ENCODE measurements around the gene SGPP2.
A peak's percentile ranks its signal among the peaks of the same experiment; 100 is the strongest.
"Not testable (repeated sequence)": the region's sequence is repeated elsewhere in the genome, so short reads cannot be mapped to it uniquely, and the experiment has no call there.

The SGPP2 gene

GRCh38 chr2:222431869-222432268, 7.5 kb downstream of the SGPP2 start:
- Histone ChIP-seq H3K36me3 (ENCODE audit: low read depth) (no peaks in the 10 kb centered on the region), H3K4me3 (ENCODE audit: severe bottlenecking) (no peak overlapping the region), H3K27me3 (ENCODE audit: insufficient read depth, poor library complexity, severe bottlenecking) (no peaks in the 10 kb centered on the region), H3K4me1 (ENCODE audit: insufficient read depth, poor library complexity, severe bottlenecking) (peaks cover 6% of the 10 kb centered on the region), H3K9me3 (ENCODE audit: severe bottlenecking) (no peaks in the 10 kb centered on the region), H3K27ac (ENCODE audit: poor library complexity, severe bottlenecking) (no peak overlapping the region)
- ATAC-seq (ENCODE audit: low read depth) (no peak), DNase-seq (ENCODE audit: low spot score) (no peak)
- TF ChIP-seq, protein P1, sequence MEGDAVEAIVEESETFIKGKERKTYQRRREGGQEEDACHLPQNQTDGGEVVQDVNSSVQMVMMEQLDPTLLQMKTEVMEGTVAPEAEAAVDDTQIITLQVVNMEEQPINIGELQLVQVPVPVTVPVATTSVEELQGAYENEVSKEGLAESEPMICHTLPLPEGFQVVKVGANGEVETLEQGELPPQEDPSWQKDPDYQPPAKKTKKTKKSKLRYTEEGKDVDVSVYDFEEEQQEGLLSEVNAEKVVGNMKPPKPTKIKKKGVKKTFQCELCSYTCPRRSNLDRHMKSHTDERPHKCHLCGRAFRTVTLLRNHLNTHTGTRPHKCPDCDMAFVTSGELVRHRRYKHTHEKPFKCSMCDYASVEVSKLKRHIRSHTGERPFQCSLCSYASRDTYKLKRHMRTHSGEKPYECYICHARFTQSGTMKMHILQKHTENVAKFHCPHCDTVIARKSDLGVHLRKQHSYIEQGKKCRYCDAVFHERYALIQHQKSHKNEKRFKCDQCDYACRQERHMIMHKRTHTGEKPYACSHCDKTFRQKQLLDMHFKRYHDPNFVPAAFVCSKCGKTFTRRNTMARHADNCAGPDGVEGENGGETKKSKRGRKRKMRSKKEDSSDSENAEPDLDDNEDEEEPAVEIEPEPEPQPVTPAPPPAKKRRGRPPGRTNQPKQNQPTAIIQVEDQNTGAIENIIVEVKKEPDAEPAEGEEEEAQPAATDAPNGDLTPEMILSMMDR (IDR thresholded peaks at IDR 0.05; ENCODE audit: poor library complexity, severe bottlenecking): no peak

DNA sequence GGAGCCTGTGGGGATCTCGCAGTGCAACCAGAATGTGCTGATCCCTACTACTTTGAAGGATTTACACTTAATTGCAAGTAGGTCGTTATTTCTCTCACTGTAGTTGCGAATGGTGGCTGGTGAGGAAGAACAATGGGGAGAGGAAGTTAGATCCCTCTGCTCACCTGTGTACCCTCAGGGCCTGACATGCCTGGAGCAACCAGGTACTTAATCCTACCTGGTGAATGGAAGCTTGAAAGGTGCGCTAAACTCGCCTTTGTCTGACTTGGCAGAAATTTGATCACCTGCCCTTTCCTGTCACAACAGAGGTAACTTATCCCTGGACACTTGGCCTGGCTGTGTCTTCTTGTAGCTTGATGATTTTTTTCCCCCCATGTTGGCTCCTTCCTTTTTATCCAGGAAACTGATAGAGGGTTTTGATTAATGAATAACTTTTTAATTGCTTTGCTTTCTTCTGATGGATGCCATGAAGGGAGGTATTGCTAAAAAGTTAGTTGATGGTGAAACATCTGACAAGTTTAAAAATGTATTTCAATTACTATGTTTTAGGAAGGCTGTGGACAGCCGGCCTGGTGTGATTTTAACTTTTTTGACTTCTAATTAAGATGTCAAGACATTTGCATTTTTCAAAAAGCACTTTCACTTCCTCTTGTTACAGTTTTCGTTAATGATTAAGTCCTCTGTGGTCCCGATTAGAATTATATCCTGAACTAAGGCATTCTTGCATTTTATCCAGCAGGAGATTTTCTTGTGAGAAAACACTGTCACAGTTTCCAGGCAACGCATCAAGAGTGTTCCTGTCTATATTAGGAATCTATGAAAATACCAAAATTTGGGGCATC, 9.2 kb downstream of the SGPP2 start:
- H3K36me3 ChIP-seq (ENCODE audit: low read depth): no peaks in the 10 kb centered on the region
- no peak overlapping the region for H3K27ac ChIP-seq (ENCODE audit: poor library complexity, severe bottlenecking)
- DNase-seq (ENCODE audit: low spot score): no peak
- no peak overlapping the region for H3K4me3 ChIP-seq (ENCODE audit: severe bottlenecking)
- no peaks in the 10 kb centered on the region for H3K4me1 ChIP-seq (ENCODE audit: insufficient read depth, poor library complexity, severe bottlenecking)
- ATAC-seq (ENCODE audit: low read depth): peak; percentile 64
- no peaks in the 10 kb centered on the region for H3K27me3 ChIP-seq (ENCODE audit: insufficient read depth, poor library complexity, severe bottlenecking)
- TF ChIP-seq, protein P1 (IDR thresholded peaks at IDR 0.05; ENCODE audit: poor library complexity, severe bottlenecking): no peak
- no peaks in the 10 kb centered on the region for H3K9me3 ChIP-seq (ENCODE audit: severe bottlenecking)

GRCh38 chr2:222434204-222434603, 9.9 kb downstream of the SGPP2 start:
- no peak overlapping the region for H3K4me3 ChIP-seq (ENCODE audit: severe bottlenecking)
- TF ChIP-seq, protein P1 (IDR thresholded peaks at IDR 0.05; ENCODE audit: poor library complexity, severe bottlenecking): no peak
- H3K36me3 ChIP-seq (ENCODE audit: low read depth): no peaks in the 10 kb centered on the region
- H3K27ac ChIP-seq (ENCODE audit: poor library complexity, severe bottlenecking): no peak overlapping the region
- ATAC-seq (ENCODE audit: low read depth) (no peak), DNase-seq (ENCODE audit: low spot score) (no peak)
- H3K4me1 ChIP-seq (ENCODE audit: insufficient read depth, poor library complexity, severe bottlenecking): no peaks in the 10 kb centered on the region
- H3K9me3 ChIP-seq (ENCODE audit: severe bottlenecking): no peaks in the 10 kb centered on the region
- no peaks in the 10 kb centered on the region for H3K27me3 ChIP-seq (ENCODE audit: insufficient read depth, poor library complexity, severe bottlenecking)

DNA sequence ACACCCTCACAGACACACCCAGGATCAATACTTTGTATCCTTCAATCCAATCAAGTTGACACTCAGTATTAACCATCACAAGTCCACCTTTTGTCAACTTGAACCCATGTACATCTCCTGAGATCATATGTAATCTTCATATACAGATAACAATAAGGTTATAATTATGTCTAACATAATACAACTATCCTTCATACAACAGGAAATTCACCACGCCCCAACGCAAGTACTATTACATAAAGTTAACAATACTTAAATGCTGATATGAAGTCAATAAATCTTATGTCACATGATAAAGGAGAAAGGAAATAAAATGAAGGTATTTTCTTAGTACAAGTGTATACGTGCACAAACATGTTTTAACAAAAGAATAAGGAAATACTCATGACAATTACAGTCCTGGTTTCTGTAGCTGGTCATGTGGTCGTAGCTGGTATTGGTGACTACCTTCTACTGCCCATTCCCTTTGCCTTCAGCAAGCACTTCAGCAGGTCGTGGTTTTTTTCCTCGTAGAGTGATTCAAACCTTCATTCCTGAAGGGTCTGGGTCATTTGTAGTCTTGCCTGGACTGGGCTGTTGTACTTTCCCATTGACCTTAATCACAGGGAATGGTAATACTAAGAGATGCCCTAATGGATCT, 11.2 kb downstream of the SGPP2 start:
- H3K9me3 ChIP-seq (ENCODE audit: severe bottlenecking); ATAC-seq (ENCODE audit: low read depth); H3K27ac ChIP-seq (ENCODE audit: poor library complexity, severe bottlenecking); H3K4me3 ChIP-seq (ENCODE audit: severe bottlenecking); H3K36me3 ChIP-seq (ENCODE audit: low read depth); DNase-seq (ENCODE audit: low spot score); H3K4me1 ChIP-seq (ENCODE audit: insufficient read depth, poor library complexity, severe bottlenecking); H3K27me3 ChIP-seq (ENCODE audit: insufficient read depth, poor library complexity, severe bottlenecking): not testable (repeated sequence)

DNA sequence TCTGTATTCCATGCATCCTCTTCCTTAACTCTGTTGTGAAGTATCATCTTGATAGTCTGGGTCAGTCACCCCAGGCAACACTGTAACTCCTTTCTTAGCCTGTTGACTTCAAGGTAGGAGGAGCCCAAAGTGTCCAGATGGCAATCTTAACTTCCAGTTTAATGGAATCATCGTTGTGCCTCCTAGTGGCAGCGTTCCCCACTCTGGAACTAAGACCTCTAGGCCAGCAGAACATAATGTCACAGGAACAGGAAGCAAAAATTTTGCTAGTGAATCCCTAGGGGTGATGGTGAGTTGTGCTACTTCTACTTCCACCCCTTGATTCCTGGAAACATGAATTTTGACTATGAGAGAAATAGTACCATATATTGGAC, 11.7 kb downstream of the SGPP2 start:
- no peaks in the 10 kb centered on the region for H3K9me3 ChIP-seq (ENCODE audit: severe bottlenecking)
- no peaks in the 10 kb centered on the region for H3K27me3 ChIP-seq (ENCODE audit: insufficient read depth, poor library complexity, severe bottlenecking)
- TF ChIP-seq, protein P1 (IDR thresholded peaks at IDR 0.05; ENCODE audit: poor library complexity, severe bottlenecking): no peak
- H3K4me3 ChIP-seq (ENCODE audit: severe bottlenecking): no peak overlapping the region
- DNase-seq (ENCODE audit: low spot score) (no peak), ATAC-seq (ENCODE audit: low read depth) (no peak)
- H3K27ac ChIP-seq (ENCODE audit: poor library complexity, severe bottlenecking): no peak overlapping the region
- H3K36me3 ChIP-seq (ENCODE audit: low read depth): no peaks in the 10 kb centered on the region
- H3K4me1 ChIP-seq (ENCODE audit: insufficient read depth, poor library complexity, severe bottlenecking): peaks cover 3% of the 10 kb centered on the region
